Astrocyte (in vitro differentiated cells and primary cell): ENCODE results near the gene SH3PXD2B.

Experiments used
- EZH2 ChIP-seq: IDR thresholded peaks from 2 replicates; pipeline ENCODE4 v1.6.1; 2012; ENCODE audit warnings: mild to moderate bottlenecking, low read length, inconsistent platforms; ENCODE audit not compliant: insufficient read depth
- TF ChIP-seq, protein P1 (sequence below): IDR thresholded peaks from 2 replicates; pipeline ENCODE4 v1.5.1; 2011; ENCODE audit warnings: low read depth, mild to moderate bottlenecking, inconsistent platforms, low read length, moderate library complexity; ENCODE audit not compliant: insufficient read depth

DNA sequence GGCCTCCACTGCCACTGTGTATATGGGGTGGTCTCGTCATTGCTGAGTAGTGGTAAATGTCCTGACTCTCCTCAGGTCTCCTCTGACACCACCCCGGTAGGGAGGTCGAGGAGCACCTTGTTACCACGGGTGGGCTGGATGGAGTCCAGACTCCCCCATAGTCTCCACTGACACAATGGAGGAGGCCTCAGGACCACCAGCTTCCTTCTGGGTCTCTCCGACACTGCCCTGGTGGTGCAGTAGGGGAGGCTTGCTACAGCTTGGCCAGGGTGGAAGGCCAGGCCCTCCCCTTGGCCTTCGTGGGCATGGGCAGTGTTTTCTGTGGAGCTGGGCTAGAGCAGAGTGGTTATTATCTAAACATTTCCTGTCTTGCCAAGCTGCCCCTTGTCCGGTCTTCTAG, 15.4 kb upstream of the SH3PXD2B start:
- TF ChIP-seq, protein P1, sequence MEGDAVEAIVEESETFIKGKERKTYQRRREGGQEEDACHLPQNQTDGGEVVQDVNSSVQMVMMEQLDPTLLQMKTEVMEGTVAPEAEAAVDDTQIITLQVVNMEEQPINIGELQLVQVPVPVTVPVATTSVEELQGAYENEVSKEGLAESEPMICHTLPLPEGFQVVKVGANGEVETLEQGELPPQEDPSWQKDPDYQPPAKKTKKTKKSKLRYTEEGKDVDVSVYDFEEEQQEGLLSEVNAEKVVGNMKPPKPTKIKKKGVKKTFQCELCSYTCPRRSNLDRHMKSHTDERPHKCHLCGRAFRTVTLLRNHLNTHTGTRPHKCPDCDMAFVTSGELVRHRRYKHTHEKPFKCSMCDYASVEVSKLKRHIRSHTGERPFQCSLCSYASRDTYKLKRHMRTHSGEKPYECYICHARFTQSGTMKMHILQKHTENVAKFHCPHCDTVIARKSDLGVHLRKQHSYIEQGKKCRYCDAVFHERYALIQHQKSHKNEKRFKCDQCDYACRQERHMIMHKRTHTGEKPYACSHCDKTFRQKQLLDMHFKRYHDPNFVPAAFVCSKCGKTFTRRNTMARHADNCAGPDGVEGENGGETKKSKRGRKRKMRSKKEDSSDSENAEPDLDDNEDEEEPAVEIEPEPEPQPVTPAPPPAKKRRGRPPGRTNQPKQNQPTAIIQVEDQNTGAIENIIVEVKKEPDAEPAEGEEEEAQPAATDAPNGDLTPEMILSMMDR = no peak
- TF ChIP-seq EZH2 = no peak
